Kidney epithelial cell (primary cell): ENCODE data around the gene PDE4B. TPM values are rescaled to one million over a fixed set of nuclear protein-coding genes. Genes with fewer than 3 reads are reported as not detected.
A peak's percentile ranks its signal among the peaks of the same experiment; 100 is the strongest.

ENCODE experiments used
- DNase-seq: peaks from one replicate; pipeline ENCODE4 v3.0.0-alpha.2; 2010; ENCODE audit warnings: low read depth
- H3K27me3 ChIP-seq: 2 replicates; pipeline ENCODE4 v1.6.0; 2011; ENCODE audit warnings: low read length; ENCODE audit not compliant: control insufficient read depth, insufficient read depth
- H3K36me3 ChIP-seq: 2 replicates; pipeline ENCODE4 v1.5.1; 2011; ENCODE audit warnings: low read length; ENCODE audit not compliant: control insufficient read depth, insufficient read depth
- H3K4me3 ChIP-seq: 2 replicates; pipeline ENCODE4 v1.5.1; 2011; ENCODE audit warnings: low read depth, mild to moderate bottlenecking, control low read depth, low read length
- total RNA-seq: library from RNA; depleted of rRNA; stranded (reverse); fragments of >200 nt; gene quantifications from 2 replicates; pipeline ENCODE4 v1.2.3, GENCODE V29; 2015
- TF ChIP-seq, protein P1 (sequence below): IDR thresholded peaks from 2 replicates; pipeline ENCODE4 v1.5.1; 2011; ENCODE audit warnings: mild to moderate bottlenecking, moderate library complexity, low read length, control low read depth, inconsistent platforms; ENCODE audit not compliant: insufficient read depth, poor library complexity, severe bottlenecking

The PDE4B gene
- total RNA-seq, 1 donor from 2014 or later: 0.33 TPM

DNA sequence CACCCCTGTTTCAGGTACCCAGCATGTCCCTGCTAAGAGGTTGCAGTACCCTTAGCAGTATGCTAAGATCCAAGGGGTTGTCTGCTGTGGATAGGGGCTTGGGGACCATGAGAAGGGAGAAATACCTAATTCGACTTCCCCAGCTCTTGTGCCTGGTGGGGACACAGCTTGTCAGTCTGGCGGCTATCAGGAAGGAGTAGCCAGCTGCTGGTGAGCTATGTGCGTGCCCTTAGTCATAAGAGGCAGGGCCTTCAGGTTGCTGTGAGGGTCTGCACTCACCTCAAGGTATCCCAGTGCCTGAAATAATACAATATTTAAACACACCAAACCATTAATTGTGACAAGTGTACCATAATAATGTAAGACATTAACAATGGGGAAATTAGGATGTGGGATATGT, 536.2 kb downstream of the PDE4B start:
- no peaks in the 10 kb centered on the region for H3K27me3 ChIP-seq
- no peak for DNase-seq
- H3K4me3 ChIP-seq: no peak overlapping the region
- TF ChIP-seq, protein P1, sequence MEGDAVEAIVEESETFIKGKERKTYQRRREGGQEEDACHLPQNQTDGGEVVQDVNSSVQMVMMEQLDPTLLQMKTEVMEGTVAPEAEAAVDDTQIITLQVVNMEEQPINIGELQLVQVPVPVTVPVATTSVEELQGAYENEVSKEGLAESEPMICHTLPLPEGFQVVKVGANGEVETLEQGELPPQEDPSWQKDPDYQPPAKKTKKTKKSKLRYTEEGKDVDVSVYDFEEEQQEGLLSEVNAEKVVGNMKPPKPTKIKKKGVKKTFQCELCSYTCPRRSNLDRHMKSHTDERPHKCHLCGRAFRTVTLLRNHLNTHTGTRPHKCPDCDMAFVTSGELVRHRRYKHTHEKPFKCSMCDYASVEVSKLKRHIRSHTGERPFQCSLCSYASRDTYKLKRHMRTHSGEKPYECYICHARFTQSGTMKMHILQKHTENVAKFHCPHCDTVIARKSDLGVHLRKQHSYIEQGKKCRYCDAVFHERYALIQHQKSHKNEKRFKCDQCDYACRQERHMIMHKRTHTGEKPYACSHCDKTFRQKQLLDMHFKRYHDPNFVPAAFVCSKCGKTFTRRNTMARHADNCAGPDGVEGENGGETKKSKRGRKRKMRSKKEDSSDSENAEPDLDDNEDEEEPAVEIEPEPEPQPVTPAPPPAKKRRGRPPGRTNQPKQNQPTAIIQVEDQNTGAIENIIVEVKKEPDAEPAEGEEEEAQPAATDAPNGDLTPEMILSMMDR: no peak
- no peaks in the 10 kb centered on the region for H3K36me3 ChIP-seq

DNA sequence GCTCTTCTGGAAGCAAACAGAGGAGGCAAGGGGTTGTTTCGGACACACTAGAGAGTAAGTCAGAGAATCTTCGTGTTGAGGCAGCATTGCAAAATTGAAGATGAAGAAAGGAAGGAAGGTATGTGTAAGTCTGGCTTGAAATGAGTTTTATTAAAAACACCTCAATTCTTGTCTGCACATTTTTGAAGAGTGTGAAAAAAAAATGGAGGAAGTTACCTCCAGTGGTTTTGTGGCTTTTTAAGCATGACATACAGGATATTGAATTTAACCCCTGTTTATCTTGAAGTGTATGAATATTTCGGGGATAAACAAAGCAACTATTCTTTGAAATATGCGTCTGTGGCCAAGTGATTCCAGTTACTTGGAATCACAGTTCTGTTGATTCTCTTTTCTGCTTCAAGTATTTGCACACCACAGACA, 538.0 kb downstream of the PDE4B start:
- DNase-seq: no peak

DNA sequence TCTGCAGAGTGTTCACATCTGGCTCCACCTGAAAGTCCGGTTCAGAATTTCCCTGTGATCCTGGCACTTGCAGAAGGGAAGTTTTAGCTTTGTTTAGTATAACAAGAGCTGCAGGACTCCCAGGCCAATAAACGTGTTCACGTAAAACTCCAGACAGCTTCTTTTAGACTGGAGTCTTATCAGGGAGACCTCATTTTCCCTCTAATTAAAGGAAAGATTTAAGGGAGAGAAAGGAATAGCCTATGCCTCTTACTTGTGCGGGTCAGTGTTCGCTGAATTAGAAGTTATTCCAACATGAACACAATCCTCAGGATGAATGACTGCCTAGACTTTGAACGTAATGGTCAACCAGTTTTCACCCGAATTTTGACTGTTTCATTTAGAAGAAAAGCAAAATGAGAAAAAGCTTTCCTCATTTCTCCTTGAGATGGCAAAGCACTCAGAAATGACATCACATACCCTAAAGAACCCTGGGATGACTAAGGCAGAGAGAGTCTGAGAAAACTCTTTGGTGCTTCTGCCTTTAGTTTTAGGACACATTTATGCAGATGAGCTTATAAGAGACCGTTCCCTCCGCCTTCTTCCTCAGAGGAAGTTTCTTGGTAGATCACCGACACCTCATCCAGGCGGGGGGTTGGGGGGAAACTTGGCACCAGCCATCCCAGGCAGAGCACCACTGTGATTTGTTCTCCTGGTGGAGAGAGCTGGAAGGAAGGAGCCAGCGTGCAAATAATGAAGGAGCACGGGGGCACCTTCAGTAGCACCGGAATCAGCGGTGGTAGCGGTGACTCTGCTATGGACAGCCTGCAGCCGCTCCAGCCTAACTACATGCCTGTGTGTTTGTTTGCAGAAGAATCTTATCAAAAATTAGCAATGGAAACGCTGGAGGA, 539.2 kb downstream of the PDE4B start:
- H3K4me3 ChIP-seq: peak overlapping the region; percentile 33
- no peaks in the 10 kb centered on the region for H3K27me3 ChIP-seq
- H3K36me3 ChIP-seq: no peaks in the 10 kb centered on the region
- peak; percentile 19 for DNase-seq
- TF ChIP-seq, protein P1: peak; percentile 22

More for the DNA sequence above, 538.0 kb downstream of the PDE4B start:
- Histone ChIP-seq H3K27me3 (no peaks in the 10 kb centered on the region), H3K36me3 (no peaks in the 10 kb centered on the region), H3K4me3 (no peak overlapping the region)
- TF ChIP-seq, protein P1: no peak

DNA sequence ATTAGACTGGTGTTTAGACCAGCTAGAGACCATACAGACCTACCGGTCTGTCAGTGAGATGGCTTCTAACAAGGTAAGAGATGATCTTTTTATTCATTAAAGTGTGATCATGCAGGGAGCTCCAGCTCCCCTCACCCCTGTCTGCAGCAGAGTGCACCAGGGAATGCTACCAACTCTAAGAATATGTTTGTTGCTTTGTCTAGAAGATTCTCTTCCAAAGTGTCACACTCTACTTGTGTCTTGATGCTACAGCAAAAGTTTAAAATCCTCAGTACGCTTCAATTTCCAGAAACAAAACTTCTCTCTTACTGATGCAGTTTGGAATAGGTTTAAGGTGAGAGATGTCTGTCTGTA, 539.8 kb downstream of the PDE4B start:
- H3K27me3 ChIP-seq: no peaks in the 10 kb centered on the region
- no peak for DNase-seq
- peak overlapping the region; percentile 33 for H3K4me3 ChIP-seq
- H3K36me3 ChIP-seq: no peaks in the 10 kb centered on the region
- TF ChIP-seq, protein P1: no peak

DNA sequence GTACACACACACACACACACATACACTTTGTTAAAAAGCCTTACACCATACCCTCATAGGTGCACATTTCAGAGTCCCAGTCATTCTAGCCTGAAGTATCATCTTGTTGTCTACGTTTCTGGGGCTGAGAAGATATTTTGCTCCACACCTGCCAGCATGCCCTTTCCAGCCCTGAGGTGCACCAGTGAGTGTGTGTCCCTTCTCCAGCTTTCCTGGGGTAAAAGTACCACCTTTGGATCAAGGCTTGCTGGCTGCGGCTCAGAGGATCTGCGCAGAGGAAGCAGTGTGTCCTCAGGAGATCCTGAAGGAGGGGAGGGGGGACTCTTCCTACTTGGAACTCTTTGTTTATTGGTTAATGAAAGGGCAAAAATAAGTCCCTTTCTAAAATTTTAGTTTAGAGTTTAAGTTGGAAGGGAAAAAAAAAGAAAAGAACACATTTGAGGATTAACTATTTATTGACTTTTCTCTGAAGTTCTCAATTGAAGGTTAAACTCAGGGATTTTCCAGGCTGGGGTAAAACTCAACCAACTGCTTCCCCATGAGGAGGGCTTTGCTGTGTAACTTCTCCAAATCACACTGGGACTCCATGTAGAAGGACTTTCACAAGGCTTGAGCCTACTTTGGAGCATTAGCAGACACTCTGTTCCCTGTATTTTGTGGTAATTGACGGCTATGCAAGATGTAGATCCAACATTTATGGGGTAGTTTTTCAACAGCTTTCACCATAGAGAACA, 540.9 kb downstream of the PDE4B start:
- no peaks in the 10 kb centered on the region for H3K36me3 ChIP-seq
- H3K27me3 ChIP-seq: no peaks in the 10 kb centered on the region
- TF ChIP-seq, protein P1: no peak
- DNase-seq: no peak
- H3K4me3 ChIP-seq: no peak overlapping the region
